ENCODE data around the gene SLC44A3. TPM values are rescaled to one million over a fixed set of nuclear protein-coding genes. Genes with fewer than 3 reads are reported as not detected.

SLC44A3 gene
- total and polyA plus RNA-seq, 9 of the 15 experiments (the other 6 are each of a cell fraction or from before 2014, with no cell fraction given), result not detected

DNA sequence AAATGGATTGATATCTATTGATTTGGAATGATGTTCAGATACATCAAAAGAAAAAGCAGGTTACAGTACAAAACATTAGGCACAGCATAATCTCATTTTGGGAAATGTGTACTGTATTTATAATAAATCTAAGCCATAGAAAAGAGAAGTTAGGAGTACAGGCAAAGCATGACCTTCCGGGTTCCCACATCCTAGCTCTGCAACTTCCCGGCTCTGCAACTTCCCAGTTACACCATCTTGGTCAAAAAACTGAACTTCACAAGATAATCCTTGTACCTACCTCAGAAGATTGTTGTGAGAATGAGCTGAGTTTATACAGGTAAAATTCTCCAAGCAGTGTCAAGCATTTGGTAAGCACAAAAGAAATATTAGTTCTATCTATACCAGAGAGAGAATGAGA is 21.7 kb upstream of the SLC44A3 start (continued):
- TF ChIP-seq, protein P1, sequence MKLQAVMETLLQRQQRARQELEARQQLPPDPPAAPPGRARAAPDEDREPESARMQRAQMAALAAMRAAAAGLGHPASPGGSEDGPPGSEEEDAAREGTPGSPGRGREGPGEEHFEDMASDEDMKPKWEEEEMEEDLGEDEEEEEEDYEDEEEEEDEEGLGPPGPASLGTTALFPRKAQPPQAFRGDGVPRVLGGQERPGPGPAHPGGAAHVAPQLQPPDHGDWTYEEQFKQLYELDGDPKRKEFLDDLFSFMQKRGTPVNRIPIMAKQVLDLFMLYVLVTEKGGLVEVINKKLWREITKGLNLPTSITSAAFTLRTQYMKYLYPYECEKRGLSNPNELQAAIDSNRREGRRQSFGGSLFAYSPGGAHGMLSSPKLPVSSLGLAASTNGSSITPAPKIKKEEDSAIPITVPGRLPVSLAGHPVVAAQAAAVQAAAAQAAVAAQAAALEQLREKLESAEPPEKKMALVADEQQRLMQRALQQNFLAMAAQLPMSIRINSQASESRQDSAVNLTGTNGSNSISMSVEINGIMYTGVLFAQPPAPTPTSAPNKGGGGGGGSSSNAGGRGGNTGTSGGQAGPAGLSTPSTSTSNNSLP (IDR thresholded peaks at IDR 0.05; ENCODE audit: borderline replicate concordance, low read depth, low read length), result no peak
- TF ChIP-seq POLR3G (IDR thresholded peaks at IDR 0.05; ENCODE audit: extremely low read depth, insufficient read length, insufficient replicate concordance), result no peak
- no peak for TF ChIP-seq XRCC3 (IDR thresholded peaks at IDR 0.05)

DNA sequence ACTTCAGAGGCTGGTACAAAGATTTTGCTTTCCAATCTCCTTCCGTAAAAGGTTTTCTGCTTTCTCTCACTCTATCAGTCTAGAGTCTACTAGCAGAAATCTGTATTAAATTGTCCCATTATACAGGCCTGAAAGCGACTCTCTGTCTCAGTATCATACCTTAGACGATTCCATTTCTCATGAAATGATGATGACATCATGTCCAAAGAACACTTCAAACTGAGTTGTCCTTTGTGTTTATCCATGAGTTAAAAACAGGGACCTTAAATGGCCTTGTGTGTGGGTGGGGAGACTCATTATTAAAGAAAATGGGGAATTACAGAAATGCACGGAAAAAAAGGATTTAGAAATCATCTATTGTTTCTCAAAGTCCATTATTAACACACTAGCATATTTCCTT is 21.0 kb upstream of the SLC44A3 start:
- POLR2A ChIA-PET, result no interaction called here
- Histone ChIP-seq H3K27me3 (ENCODE audit: control insufficient read depth in 2 of 2, insufficient read depth in 2 of 2, low read length in 2 of 2) (no peaks in the 10 kb centered on the region; a peak in 1 of 5 replicates), H3K36me3 (ENCODE audit: control insufficient read depth, insufficient read depth, low read length) (no peaks in the 10 kb centered on the region), H3K79me2 (ENCODE audit: control insufficient read depth, insufficient read depth, low read length) (no peaks in the 10 kb centered on the region), H3K4me3 (no peak overlapping the region), H2AFZ (ENCODE audit: low read depth, low read length) (no peak overlapping the region), H3K9me3 (replicated peaks; ENCODE audit: control insufficient read depth, insufficient read depth, low read depth, low read length) (no peaks in the 10 kb centered on the region), H3K27ac (ENCODE audit: extremely low read depth, low read depth, low read length) (no peak overlapping the region), H3K9ac (ENCODE audit: insufficient read depth in 1 of 2, low read depth in 2 of 2, low read length in 2 of 2) (no peak overlapping the region), H3K4me2 (ENCODE audit: insufficient read depth, low read length) (no peak overlapping the region), H4K20me1 (replicated peaks; ENCODE audit: control insufficient read depth, insufficient read depth, low read length) (no peaks in the 10 kb centered on the region), H3K9me1 (ENCODE audit: control insufficient read depth, insufficient read depth, low read length) (no peaks in the 10 kb centered on the region), H3K4me1 (replicated peaks in 1 of 2; ENCODE audit: control insufficient read depth in 2 of 2, insufficient read depth in 2 of 2, low read length in 2 of 2) (peaks cover 0 to 3% of the 10 kb centered on the region in 2 experiments; a peak in 1 of 5 replicates)
- no peak for ATAC-seq
- no TSS peak for BruUV-seq (replicated peaks)
- no peak for DNase-seq (ENCODE audit: extremely low read depth in 1 of 4, low spot score in 3 of 4)
- in situ Hi-C loops (cut with MboI) (no loop called here), intact Hi-C loops (cut with micrococcal nuclease) (no loop called here)
- WGBS (ENCODE audit: insufficient coverage, low coverage, missing lambda C conversion rate), result 4% methylated on average over 4 of the region's 4 CpGs
- FAIRE-seq, result no peak
- CTCF ChIA-PET (ENCODE audit: low intra/inter-chr PET ratio), result no interaction called here
- no peak for TF ChIP-seq CEBPG (CRISPR knock-in tag; IDR thresholded peaks at IDR 0.05)
- 0 out of 4 replicates have a peak, but pooled peaks of 1 of the 2 experiments have one; percentile 35 for TF ChIP-seq CEBPG (tag; conservative IDR thresholded peaks at IDR 0.05 in 1 of 2, IDR thresholded peaks at IDR 0.05 in 1 of 2)
- TF ChIP-seq, protein P2, sequence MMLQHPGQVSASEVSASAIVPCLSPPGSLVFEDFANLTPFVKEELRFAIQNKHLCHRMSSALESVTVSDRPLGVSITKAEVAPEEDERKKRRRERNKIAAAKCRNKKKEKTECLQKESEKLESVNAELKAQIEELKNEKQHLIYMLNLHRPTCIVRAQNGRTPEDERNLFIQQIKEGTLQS (IDR thresholded peaks at IDR 0.05), result peak; percentile 57
- TF ChIP-seq, protein P2 (CRISPR knock-in tag; conservative IDR thresholded peaks at IDR 0.05), result no peak
- TF ChIP-seq RNF2 (IDR thresholded peaks at IDR 0.05), result no peak

All from K562 (cell line).